Stimulated activated CD8-positive, alpha-beta memory T cell treated with anti-CD3 and anti-CD28 coated beads, Interleukin-15, amount 100 ng/mL, for 48 hours (primary cell): ENCODE data around the gene CACNA2D3.

Experiments used
- DNase-seq, 2 donors: peaks; one replicate each; pipeline ENCODE4 v3.0.0-alpha.2; 2020; ENCODE audit warnings: low read depth in 2 of 2

The CACNA2D3 gene

GRCh38 chr3:54797111-54797510, 674.8 kb downstream of the CACNA2D3 start:
- DNase-seq = no peak

GRCh38 chr3:54800478-54800877, 678.1 kb downstream of the CACNA2D3 start:
- no peak for DNase-seq

GRCh38 chr3:54801977-54802376, 679.6 kb downstream of the CACNA2D3 start:
- DNase-seq = no peak

GRCh38 chr3:54810401-54810800, 688.0 kb downstream of the CACNA2D3 start:
- DNase-seq = no peak

- no peak for DNase-seq
Measured at GRCh38 chr3:54814224-54814623, 691.9 kb downstream of the CACNA2D3 start.

GRCh38 chr3:54817628-54818027, 695.3 kb downstream of the CACNA2D3 start:
- no peak for DNase-seq

GRCh38 chr3:54818486-54818885, 696.1 kb downstream of the CACNA2D3 start:
- DNase-seq = no peak

- DNase-seq = no peak
Measured at GRCh38 chr3:54818942-54819341, 696.6 kb downstream of the CACNA2D3 start.

- no peak for DNase-seq
Measured at GRCh38 chr3:54819946-54820345, 697.6 kb downstream of the CACNA2D3 start.

- DNase-seq = no peak
Measured at GRCh38 chr3:54822206-54822605, 699.9 kb downstream of the CACNA2D3 start.

- DNase-seq = no peak
Measured at GRCh38 chr3:54826251-54826691, 703.9 kb downstream of the CACNA2D3 start.

- no peak for DNase-seq
Measured at GRCh38 chr3:54827056-54827687, 704.8 kb downstream of the CACNA2D3 start.

- DNase-seq = no peak
Measured at GRCh38 chr3:54827776-54828175, 705.4 kb downstream of the CACNA2D3 start.

GRCh38 chr3:54830658-54831057, 708.3 kb downstream of the CACNA2D3 start:
- DNase-seq = peak in 1 of 2 donors; percentile 3

- DNase-seq = no peak
Measured at GRCh38 chr3:54831112-54831511, 708.8 kb downstream of the CACNA2D3 start.

GRCh38 chr3:54832876-54833275, 710.5 kb downstream of the CACNA2D3 start:
- no peak for DNase-seq

GRCh38 chr3:54835701-54836100, 713.3 kb downstream of the CACNA2D3 start:
- no peak for DNase-seq

GRCh38 chr3:54836871-54837270, 714.5 kb downstream of the CACNA2D3 start:
- DNase-seq = no peak

- DNase-seq = no peak
Measured at GRCh38 chr3:54837964-54838363, 715.6 kb downstream of the CACNA2D3 start.

- no peak for DNase-seq
Measured at GRCh38 chr3:54841471-54841870, 719.1 kb downstream of the CACNA2D3 start.

GRCh38 chr3:54843352-54843751, 721.0 kb downstream of the CACNA2D3 start:
- DNase-seq = no peak

GRCh38 chr3:54844211-54844610, 721.9 kb downstream of the CACNA2D3 start:
- DNase-seq = no peak

- no peak for DNase-seq
Measured at GRCh38 chr3:54845011-54845410, 722.7 kb downstream of the CACNA2D3 start.

GRCh38 chr3:54845551-54845950, 723.2 kb downstream of the CACNA2D3 start:
- DNase-seq = no peak
